GM18858 (cell line): ENCODE data around the gene DAD1.
A peak's percentile ranks its signal among the peaks of the same experiment; 100 is the strongest.
"Not testable (repeated sequence)": the region's sequence is repeated elsewhere in the genome, so short reads cannot be mapped to it uniquely, and the experiment has no call there.

ENCODE experiments used
- ATAC-seq: cut with Tn5 transposase; IDR thresholded peaks from one replicate; pipeline ENCODE4 v1.9.1; 2021; ENCODE audit not compliant: unreplicated experiment

Gene DAD1

GRCh38 chr14:22589096-22589839 is at the start of gene DAD1:
DAD1 (minus strand) TSS chr14:22589224; CDS start chr14:22589157, 67 bp downstream.
- peak; percentile 80 for ATAC-seq

GRCh38 chr14:22635980-22636379 is 47.0 kb upstream of the DAD1 start:
- not testable (repeated sequence) for ATAC-seq

GRCh38 chr14:22634233-22634900 is 45.3 kb upstream of the DAD1 start:
- ATAC-seq, result no peak

- no peak for ATAC-seq
Measured at GRCh38 chr14:22630486-22630885, 41.5 kb upstream of the DAD1 start.

GRCh38 chr14:22630066-22630465 is 41.0 kb upstream of the DAD1 start:
- ATAC-seq, result no peak

GRCh38 chr14:22629361-22629760 is 40.3 kb upstream of the DAD1 start:
- ATAC-seq, result no peak

GRCh38 chr14:22627506-22628263 is 38.7 kb upstream of the DAD1 start:
- no peak for ATAC-seq

- no peak for ATAC-seq
Measured at GRCh38 chr14:22626590-22626989, 37.6 kb upstream of the DAD1 start.

- no peak for ATAC-seq
Measured at GRCh38 chr14:22623047-22623446, 34.0 kb upstream of the DAD1 start.

- ATAC-seq, result no peak
Measured at GRCh38 chr14:22622255-22622654, 33.2 kb upstream of the DAD1 start.

- ATAC-seq, result not testable (repeated sequence)
Measured at GRCh38 chr14:22615765-22616164, 26.7 kb upstream of the DAD1 start.

- ATAC-seq, result peak; percentile 37
Measured at GRCh38 chr14:22614240-22614799, 25.3 kb upstream of the DAD1 start.

GRCh38 chr14:22613736-22614239 is 24.8 kb upstream of the DAD1 start:
- ATAC-seq, result no peak

- no peak for ATAC-seq
Measured at GRCh38 chr14:22613106-22613695, 24.2 kb upstream of the DAD1 start.

GRCh38 chr14:22610931-22611330 is 21.9 kb upstream of the DAD1 start:
- no peak for ATAC-seq

GRCh38 chr14:22607291-22607690 is 18.3 kb upstream of the DAD1 start:
- ATAC-seq, result no peak

GRCh38 chr14:22606380-22606779 is 17.4 kb upstream of the DAD1 start:
- ATAC-seq, result no peak

- no peak for ATAC-seq
Measured at GRCh38 chr14:22602862-22603261, 13.8 kb upstream of the DAD1 start.

- ATAC-seq, result no peak
Measured at GRCh38 chr14:22601996-22602395, 13.0 kb upstream of the DAD1 start.

- no peak for ATAC-seq
Measured at GRCh38 chr14:22601456-22601855, 12.4 kb upstream of the DAD1 start.

- no peak for ATAC-seq
Measured at GRCh38 chr14:22600027-22600426, 11.0 kb upstream of the DAD1 start.
